Ishikawa (cell line): ENCODE data around the gene ASB16.

ENCODE experiments used
- CEBPB ChIP-seq: IDR thresholded peaks from 2 replicates; pipeline ENCODE4 v1.6.1; 2012
- CREB1 ChIP-seq: IDR thresholded peaks from 2 replicates; pipeline ENCODE4 v1.6.1; 2012; ENCODE audit warnings: low read depth
- EP300 ChIP-seq: IDR thresholded peaks from 2 replicates; pipeline ENCODE4 v1.6.1; 2012; ENCODE audit warnings: borderline replicate concordance
- NFIC ChIP-seq: IDR thresholded peaks from 2 replicates; pipeline ENCODE4 v1.6.1; 2012
- TAF1 ChIP-seq: IDR thresholded peaks from 2 replicates; pipeline ENCODE4 v1.6.1; 2012; ENCODE audit warnings: low read depth, mild to moderate bottlenecking
- TCF12 ChIP-seq: IDR thresholded peaks from 2 replicates; pipeline ENCODE4 v1.6.1; 2012; ENCODE audit warnings: low read depth
- TEAD4 ChIP-seq: IDR thresholded peaks from 2 replicates; pipeline ENCODE4 v1.6.1; 2012
- YY1 ChIP-seq: IDR thresholded peaks from 2 replicates; pipeline ENCODE4 v1.6.1; 2012; ENCODE audit warnings: low read depth

- TF ChIP-seq TEAD4 (no peak), CREB1 (no peak), EP300 (no peak), CEBPB (no peak), TAF1 (no peak), TCF12 (no peak), YY1 (no peak), NFIC (no peak)
Measured at GRCh38 chr17:44167181-44167861, 3.2 kb upstream of the ASB16 start.
